NT2/D1 (cell line): ENCODE measurements around the gene SFXN3.

ENCODE experiments used
- SUZ12 ChIP-seq: IDR thresholded peaks from 2 replicates; pipeline ENCODE4 v1.6.1; 2011; ENCODE audit not compliant: insufficient read length, insufficient read depth; ENCODE audit errors: extremely low read depth
- YY1 ChIP-seq: IDR thresholded peaks from 2 replicates; pipeline ENCODE4 v1.6.1; 2011; ENCODE audit not compliant: insufficient read length, insufficient read depth
- ZNF274 ChIP-seq: IDR thresholded peaks from 2 replicates; pipeline ENCODE4 v1.6.1; 2011; ENCODE audit warnings: mild to moderate bottlenecking, low read depth, low read length

DNA sequence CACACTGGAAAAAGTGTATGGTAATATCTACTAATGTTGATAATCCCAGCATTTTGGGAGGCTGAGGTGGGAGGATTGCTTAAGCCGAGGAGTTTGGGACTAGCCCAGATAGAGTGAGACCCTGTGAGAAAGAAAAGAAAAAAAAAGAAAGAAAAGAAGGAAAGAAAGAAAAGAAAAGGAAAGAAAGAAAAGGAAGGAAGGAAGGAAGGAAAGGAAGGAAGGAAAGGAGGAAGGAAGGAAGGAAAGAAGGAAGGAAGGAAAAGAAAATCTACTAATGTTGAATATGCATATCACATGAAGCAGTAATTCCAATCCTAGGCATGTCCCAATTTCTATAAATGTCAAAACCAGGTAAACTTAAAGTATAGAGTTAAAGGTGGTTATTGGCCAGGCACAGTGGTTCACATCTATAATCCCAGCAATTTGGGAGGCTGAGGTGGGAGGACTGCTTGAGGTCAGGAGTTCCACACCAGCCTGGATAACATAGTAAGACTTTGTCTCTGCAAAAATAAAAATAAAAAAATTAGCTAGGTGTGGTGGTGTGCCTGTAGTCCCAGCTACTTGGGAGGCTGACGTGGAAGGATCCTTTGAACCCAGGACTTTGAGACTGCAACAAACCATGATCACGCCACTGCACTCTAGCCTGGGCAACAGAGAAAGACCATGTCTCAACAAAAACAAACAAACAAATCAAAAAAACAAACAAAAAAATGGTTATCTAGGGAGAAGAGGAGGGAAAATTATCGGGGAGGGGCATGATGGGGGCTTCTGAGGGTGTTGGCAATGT is 25.5 kb downstream of the SFXN3 start:
- no peak for TF ChIP-seq ZNF274
- TF ChIP-seq YY1 = no peak
- TF ChIP-seq SUZ12 = no peak
